Measurements from ENCODE around the gene AAK1. TPM values are rescaled to one million over a fixed set of nuclear protein-coding genes. Genes with fewer than 3 reads are reported as not detected.
A peak's percentile ranks its signal among the peaks of the same experiment; 100 is the strongest.

Gene AAK1
- polyA plus RNA-seq, 1 donor (not counting 4 experiments of a cell fraction or from before 2014, with no cell fraction given): 12.3 TPM

GRCh38 chr2:69469375-69469774 lies 174.2 kb downstream of the AAK1 start:
- dilution Hi-C loops (cut with MboI; ENCODE audit: extremely low pct_ligation_motif_present, low sequenced_read_pairs): no loop called here
- Histone ChIP-seq H3K4me3 (ENCODE audit: control insufficient read depth in 2 of 3, extremely low read depth in 1 of 3, insufficient read depth in 2 of 3, low read depth in 1 of 3, low read length in 3 of 3) (no peak overlapping the region), H3K27ac (ENCODE audit: control insufficient read depth, insufficient read depth, low read length) (peak overlapping the region; percentile 59), H3K4me2 (ENCODE audit: control insufficient read depth, extremely low read depth, insufficient read depth, low read depth, low read length) (peak overlapping the region; percentile 54), H4K20me1 (ENCODE audit: control insufficient read depth, extremely low read depth, insufficient read depth, low read length) (no peaks in the 10 kb centered on the region), H3K9me1 (ENCODE audit: control insufficient read depth, extremely low read depth, insufficient read depth, low read length) (no peaks in the 10 kb centered on the region), H3K36me3 (ENCODE audit: control insufficient read depth in 2 of 2, extremely low read depth in 1 of 2, insufficient read depth in 2 of 2, low read length in 2 of 2) (peaks cover 9 to 13% of the 10 kb centered on the region in 2 experiments), H2AFZ (ENCODE audit: control insufficient read depth, low read length) (no peak overlapping the region), H3K9ac (ENCODE audit: control insufficient read depth, extremely low read depth, insufficient read depth, low read length) (no peak overlapping the region), H3K79me2 (ENCODE audit: control insufficient read depth, insufficient read depth, low read length) (no peaks in the 10 kb centered on the region), H3K27me3 (ENCODE audit: control insufficient read depth, extremely low read depth, insufficient read depth, low read length) (no peaks in the 10 kb centered on the region), H3K9me3 (ENCODE audit: control insufficient read depth, low read depth, low read length) (no peaks in the 10 kb centered on the region), H3K4me1 (ENCODE audit: control insufficient read depth, extremely low read depth, insufficient read depth, low read length) (peaks cover 23% of the 10 kb centered on the region)
- FAIRE-seq (peak; percentile 87), DNase-seq (ENCODE audit: low read depth, low spot score) (no peak)
- no peak for TF ChIP-seq CTCF (optimal IDR thresholded peaks at IDR 0.05 in 1 of 3, IDR thresholded peaks at IDR 0.05 in 1 of 3, conservative IDR thresholded peaks at IDR 0.05 in 1 of 3; ENCODE audit: extremely low read depth in 1 of 3, insufficient read depth in 2 of 3, low read length in 3 of 3)
- TF ChIP-seq EZH2 (IDR thresholded peaks at IDR 0.05; ENCODE audit: low read length): no peak

GRCh38 chr2:69466728-69467127 lies 176.8 kb downstream of the AAK1 start:
- H2AFZ ChIP-seq (ENCODE audit: control insufficient read depth, low read length): no peak overlapping the region
- H3K9me3 ChIP-seq (ENCODE audit: control insufficient read depth, low read depth, low read length): no peaks in the 10 kb centered on the region
- H3K4me3 ChIP-seq (ENCODE audit: control insufficient read depth in 2 of 3, extremely low read depth in 1 of 3, insufficient read depth in 2 of 3, low read depth in 1 of 3, low read length in 3 of 3): no peak overlapping the region
- peaks cover 9% of the 10 kb centered on the region in 2 experiments for H3K36me3 ChIP-seq (ENCODE audit: control insufficient read depth in 2 of 2, extremely low read depth in 1 of 2, insufficient read depth in 2 of 2, low read length in 2 of 2)
- FAIRE-seq (peak; percentile 63), DNase-seq (ENCODE audit: low read depth, low spot score) (no peak)
- no peaks in the 10 kb centered on the region for H3K9me1 ChIP-seq (ENCODE audit: control insufficient read depth, extremely low read depth, insufficient read depth, low read length)
- peaks cover 29% of the 10 kb centered on the region for H3K4me1 ChIP-seq (ENCODE audit: control insufficient read depth, extremely low read depth, insufficient read depth, low read length)
- dilution Hi-C loops (cut with MboI; ENCODE audit: extremely low pct_ligation_motif_present, low sequenced_read_pairs): no loop called here
- H4K20me1 ChIP-seq (ENCODE audit: control insufficient read depth, extremely low read depth, insufficient read depth, low read length): no peaks in the 10 kb centered on the region
- no peaks in the 10 kb centered on the region for H3K27me3 ChIP-seq (ENCODE audit: control insufficient read depth, extremely low read depth, insufficient read depth, low read length)
- H3K9ac ChIP-seq (ENCODE audit: control insufficient read depth, extremely low read depth, insufficient read depth, low read length): no peak overlapping the region
- TF ChIP-seq EZH2 (IDR thresholded peaks at IDR 0.05; ENCODE audit: low read length): no peak
- TF ChIP-seq CTCF (optimal IDR thresholded peaks at IDR 0.05 in 1 of 3, IDR thresholded peaks at IDR 0.05 in 1 of 3, conservative IDR thresholded peaks at IDR 0.05 in 1 of 3; ENCODE audit: extremely low read depth in 1 of 3, insufficient read depth in 2 of 3, low read length in 3 of 3): no peak
- H3K79me2 ChIP-seq (ENCODE audit: control insufficient read depth, insufficient read depth, low read length): no peaks in the 10 kb centered on the region
- H3K4me2 ChIP-seq (ENCODE audit: control insufficient read depth, extremely low read depth, insufficient read depth, low read depth, low read length): no peak overlapping the region
- no peak overlapping the region for H3K27ac ChIP-seq (ENCODE audit: control insufficient read depth, insufficient read depth, low read length)

Measured in keratinocyte (primary cell).